GM12892 (cell line): Measurements from ENCODE around the gene LAMA1.

Experiments used
- POLR2A ChIP-seq: IDR thresholded peaks from 2 replicates; pipeline ENCODE4 v1.6.1; 2011; ENCODE audit warnings: low read depth, low read length, control low read depth
- POLR2AphosphoS5 ChIP-seq: IDR thresholded peaks from 2 replicates; pipeline ENCODE4 v1.6.1; 2011; ENCODE audit warnings: low read depth, low read length, control low read depth
- TAF1 ChIP-seq: IDR thresholded peaks from 2 replicates; pipeline ENCODE4 v1.6.1; 2011; ENCODE audit warnings: low read depth, mild to moderate bottlenecking, control low read depth, low read length, borderline replicate concordance

- TF ChIP-seq POLR2AphosphoS5 (no peak), TAF1 (no peak), POLR2A (no peak)
These were observed 137.2 kb downstream of the LAMA1 start for GRCh38 chr18:6980363-6980762.
